Retina (tissue), 1 donor: ENCODE results near the gene RFX7.

ENCODE experiments used
- DNase-seq: peaks from one replicate; pipeline ENCODE4 v3.0.0-alpha.2; 2016

RFX7 gene

DNA sequence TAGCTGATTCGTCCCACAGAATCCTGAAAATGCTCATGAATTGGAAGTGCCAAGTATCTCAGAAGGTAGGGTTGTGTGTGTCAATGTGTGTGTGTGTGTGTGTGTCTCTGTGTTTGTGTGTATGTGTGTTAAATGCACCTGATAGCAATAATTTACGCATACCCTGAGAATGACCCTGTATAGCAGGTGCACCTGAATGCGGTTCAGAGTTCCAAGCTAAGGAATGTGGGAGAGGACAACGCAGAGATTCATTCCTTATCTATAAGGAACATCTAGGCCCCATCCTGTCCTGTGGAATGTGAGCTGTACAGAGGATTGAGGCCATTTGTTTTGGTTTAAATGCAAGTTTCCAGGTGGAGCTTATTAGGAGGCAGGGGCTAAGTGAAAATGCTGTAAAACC is 201.2 kb downstream of the RFX7 start:
- DNase-seq, result no peak

DNA sequence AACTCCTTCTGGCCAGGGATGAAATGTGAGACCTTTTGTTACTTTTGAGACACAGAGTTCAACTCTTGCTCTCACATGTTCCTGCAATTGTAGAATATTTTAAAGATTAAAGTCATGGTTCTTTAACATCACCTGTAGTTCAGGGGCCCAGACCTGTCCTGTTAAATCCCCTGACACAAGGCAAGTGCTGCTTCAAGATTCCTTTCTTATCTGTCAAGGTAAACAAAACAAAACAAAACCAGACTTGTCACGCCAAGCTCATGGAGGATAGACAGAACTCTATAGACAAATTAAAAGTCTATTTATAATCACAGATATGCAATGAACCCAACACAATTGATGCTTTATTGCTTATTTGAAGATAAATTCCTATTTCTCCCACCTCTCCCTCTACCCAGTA is 201.6 kb downstream of the RFX7 start:
- no peak for DNase-seq

DNA sequence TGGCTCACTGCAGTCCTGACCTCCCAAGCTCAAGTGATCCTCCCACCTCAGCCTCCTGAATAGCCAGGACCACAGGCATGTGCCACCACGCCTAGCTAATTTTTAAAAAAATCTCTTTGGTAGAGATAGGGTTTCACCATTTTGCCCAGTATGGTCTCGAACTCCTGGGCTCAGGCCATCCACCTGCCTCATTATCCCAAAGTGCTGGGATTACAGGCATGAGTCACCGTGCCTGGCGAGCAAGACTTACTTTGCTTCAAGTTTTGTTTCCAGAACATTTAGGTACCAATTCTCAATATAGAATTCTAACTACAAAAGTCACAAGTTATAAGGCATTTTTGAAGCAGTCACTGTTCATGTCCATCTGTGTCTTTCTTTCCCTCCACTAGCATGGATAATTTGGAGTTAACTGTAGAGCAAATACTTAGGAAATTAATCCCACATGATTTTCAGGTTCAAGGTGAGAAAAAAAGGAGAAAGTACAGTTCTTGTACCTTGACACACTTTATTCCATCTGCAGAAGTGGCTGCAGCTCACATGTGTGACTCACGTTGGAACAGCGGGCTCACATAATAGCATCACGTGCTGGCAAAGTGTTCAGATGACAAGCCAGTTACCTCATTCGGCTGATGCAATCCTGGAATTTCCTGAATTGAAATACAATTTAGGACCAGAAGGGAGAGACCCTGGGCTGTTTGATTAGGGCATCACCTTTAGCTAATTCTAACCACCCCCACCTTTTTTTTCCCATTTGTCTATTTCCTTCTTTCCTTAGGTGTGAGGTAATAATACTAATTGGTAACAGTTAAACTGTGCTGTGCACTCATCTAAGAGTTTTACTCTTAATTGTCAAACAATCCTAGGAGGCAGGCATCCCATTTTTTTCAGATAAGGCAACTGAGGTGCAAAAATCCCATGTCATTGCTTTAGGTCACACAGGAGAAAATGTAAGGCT is 203.3 kb downstream of the RFX7 start:
- DNase-seq, result no peak

DNA sequence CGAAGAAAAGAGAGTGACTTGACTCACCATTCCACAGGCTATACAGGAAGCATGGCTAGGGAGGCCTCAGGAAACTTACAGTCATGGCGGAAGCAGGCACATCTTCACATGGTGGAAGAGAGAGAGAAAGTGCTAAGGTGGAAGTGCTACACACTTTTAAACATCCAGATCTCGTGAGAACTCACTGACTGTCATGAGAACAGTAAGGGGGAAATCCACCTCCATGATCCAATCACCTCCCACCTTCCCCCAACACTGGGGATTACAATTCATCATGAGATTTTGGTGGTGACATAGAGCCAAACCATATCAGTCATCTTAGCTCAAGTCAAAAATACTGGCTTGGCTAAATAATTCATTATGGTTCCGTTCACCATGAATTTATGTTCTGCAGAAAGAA is 205.0 kb downstream of the RFX7 start:
- DNase-seq, result no peak

DNA sequence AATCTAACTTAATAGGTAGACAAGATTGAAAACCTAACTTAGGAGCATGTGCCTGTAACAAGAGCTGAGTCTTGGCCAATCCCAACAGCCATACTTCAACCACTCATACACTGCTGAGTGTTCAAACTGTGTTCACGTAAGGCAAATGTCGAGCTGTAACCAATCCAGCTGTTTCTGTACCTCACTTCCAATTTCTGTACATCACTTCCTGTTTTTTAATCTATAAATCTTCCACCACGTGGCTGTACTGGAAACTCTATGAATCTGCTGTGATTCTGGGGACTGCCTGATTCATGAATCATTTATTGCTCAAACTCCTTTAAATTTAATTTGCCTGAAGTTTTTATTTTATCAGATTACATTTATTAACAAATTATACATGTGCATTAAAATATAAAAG is 205.7 kb downstream of the RFX7 start:
- no peak for DNase-seq
